Breast epithelium (tissue), 3 donors: ENCODE data around the gene SLC4A8.

Experiments
- POLR2AphosphoS5 ChIP-seq, 3 donors: sonication (generic); formaldehyde crosslinking; IDR thresholded peaks; one replicate each; pipeline ENCODE4 v1.6.1; 2017; ENCODE audit warnings: antibody characterized with exemption in 3 of 3
- TF ChIP-seq, protein P1 (sequence below), 3 donors: fragments of 450-650 bp; IDR thresholded peaks; one replicate each; pipeline ENCODE4 v1.5.1; 2016 to 2017; ENCODE audit warnings: antibody characterized with exemption in 3 of 3, mild to moderate bottlenecking in 3 of 3, moderate library complexity in 3 of 3

DNA sequence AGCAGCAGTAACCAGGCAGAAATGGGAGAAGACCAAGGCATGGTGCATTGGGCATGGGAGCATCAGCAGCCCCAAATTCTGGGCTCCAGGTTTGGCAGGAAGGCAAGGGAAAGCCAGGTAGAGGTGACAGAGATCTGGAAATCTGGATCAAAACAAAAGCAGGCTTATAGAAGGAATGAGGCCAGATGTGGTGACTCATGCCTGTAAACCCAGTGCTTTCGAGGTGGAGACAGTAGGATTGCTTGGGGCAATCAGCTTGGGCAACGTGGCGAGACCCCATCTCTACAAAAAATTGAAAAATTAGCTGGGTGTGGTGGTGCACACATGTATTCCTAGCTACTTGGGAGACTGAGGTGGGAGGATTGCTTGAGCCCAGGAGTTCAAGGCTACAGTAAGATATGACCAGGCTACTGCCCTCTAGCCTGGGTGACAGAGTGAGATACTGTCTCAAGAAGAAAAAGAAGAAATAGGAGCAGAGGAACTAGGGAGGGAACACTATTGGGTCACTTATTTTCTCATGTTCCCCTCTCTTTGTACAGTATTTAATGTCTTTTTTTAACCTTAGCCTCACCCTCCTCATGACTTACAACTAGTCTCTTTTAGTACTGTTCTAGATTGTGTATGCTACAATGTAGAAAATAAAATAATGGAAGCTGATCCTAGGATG is 25.1 kb downstream of the SLC4A8 start:
- TF ChIP-seq, protein P1, sequence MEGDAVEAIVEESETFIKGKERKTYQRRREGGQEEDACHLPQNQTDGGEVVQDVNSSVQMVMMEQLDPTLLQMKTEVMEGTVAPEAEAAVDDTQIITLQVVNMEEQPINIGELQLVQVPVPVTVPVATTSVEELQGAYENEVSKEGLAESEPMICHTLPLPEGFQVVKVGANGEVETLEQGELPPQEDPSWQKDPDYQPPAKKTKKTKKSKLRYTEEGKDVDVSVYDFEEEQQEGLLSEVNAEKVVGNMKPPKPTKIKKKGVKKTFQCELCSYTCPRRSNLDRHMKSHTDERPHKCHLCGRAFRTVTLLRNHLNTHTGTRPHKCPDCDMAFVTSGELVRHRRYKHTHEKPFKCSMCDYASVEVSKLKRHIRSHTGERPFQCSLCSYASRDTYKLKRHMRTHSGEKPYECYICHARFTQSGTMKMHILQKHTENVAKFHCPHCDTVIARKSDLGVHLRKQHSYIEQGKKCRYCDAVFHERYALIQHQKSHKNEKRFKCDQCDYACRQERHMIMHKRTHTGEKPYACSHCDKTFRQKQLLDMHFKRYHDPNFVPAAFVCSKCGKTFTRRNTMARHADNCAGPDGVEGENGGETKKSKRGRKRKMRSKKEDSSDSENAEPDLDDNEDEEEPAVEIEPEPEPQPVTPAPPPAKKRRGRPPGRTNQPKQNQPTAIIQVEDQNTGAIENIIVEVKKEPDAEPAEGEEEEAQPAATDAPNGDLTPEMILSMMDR (IDR thresholded peaks at IDR 0.05) = no peak
- no peak for TF ChIP-seq POLR2AphosphoS5 (IDR thresholded peaks at IDR 0.05)
